Loucy (cell line): ENCODE measurements around the gene TBCB.

Experiments used
- H2AFZ ChIP-seq: fragments of 200-600 bp; sonication (generic); 2 replicates; pipeline ENCODE4 v1.6.0; 2016; ENCODE audit warnings: antibody characterized with exemption, mild to moderate bottlenecking, low read length, moderate library complexity
- H3F3A ChIP-seq: fragments of 200-600 bp; 2 replicates; pipeline ENCODE4 v1.6.0; 2016; ENCODE audit warnings: antibody characterized with exemption, low read depth, mild to moderate bottlenecking
- H3K27me3 ChIP-seq: fragments of 200-600 bp; sonication (generic); 2 replicates; pipeline ENCODE4 v1.6.1; 2014; ENCODE audit warnings: low read length, mild to moderate bottlenecking; ENCODE audit not compliant: insufficient read depth, poor library complexity, severe bottlenecking
- H3K36me3 ChIP-seq: fragments of 200-600 bp; sonication (generic); 2 replicates; pipeline ENCODE4 v1.6.1; 2016; ENCODE audit warnings: low read length; ENCODE audit not compliant: insufficient read depth
- H3K4me1 ChIP-seq: fragments of 200-600 bp; sonication (generic); 2 replicates; pipeline ENCODE4 v1.5.1; 2014; ENCODE audit warnings: low read length, mild to moderate bottlenecking; ENCODE audit not compliant: insufficient read depth, poor library complexity, severe bottlenecking
- H3K4me2 ChIP-seq: fragments of 200-600 bp; sonication (generic); 2 replicates; pipeline ENCODE4 v1.6.0; 2014; ENCODE audit warnings: antibody characterized with exemption, low read length, low read depth, mild to moderate bottlenecking; ENCODE audit not compliant: poor library complexity, severe bottlenecking
- H3K4me3 ChIP-seq: fragments of 200-600 bp; sonication (generic); 2 replicates; pipeline ENCODE4 v1.5.1; 2014; ENCODE audit warnings: low read length, mild to moderate bottlenecking, mixed read lengths; ENCODE audit not compliant: poor library complexity, severe bottlenecking
- H3K79me2 ChIP-seq: fragments of 200-600 bp; sonication (generic); 2 replicates; pipeline ENCODE4 v1.6.1; 2014; ENCODE audit warnings: low read length; ENCODE audit not compliant: insufficient read depth
- H3K9ac ChIP-seq: fragments of 200-600 bp; sonication (generic); 2 replicates; pipeline ENCODE4 v1.6.0; 2014; ENCODE audit warnings: mild to moderate bottlenecking, low read depth, low read length, moderate library complexity; ENCODE audit not compliant: poor library complexity, severe bottlenecking
- H3K9me2 ChIP-seq: fragments of 200-600 bp; sonication (generic); replicated peaks from 2 replicates; pipeline ENCODE4 v1.6.1; 2016; ENCODE audit warnings: low read depth, low read length, mixed read lengths
- H3K9me3 ChIP-seq: fragments of 200-600 bp; sonication (generic); 2 replicates; pipeline ENCODE4 v1.6.1; 2014; ENCODE audit warnings: mild to moderate bottlenecking, antibody characterized with exemption, low read length, low read depth; ENCODE audit not compliant: insufficient read depth
- H4K20me1 ChIP-seq: fragments of 200-600 bp; sonication (generic); 2 replicates; pipeline ENCODE4 v1.6.0; 2014; ENCODE audit warnings: antibody characterized with exemption, low read length, mild to moderate bottlenecking; ENCODE audit not compliant: insufficient read depth, poor library complexity, severe bottlenecking
- CTCF ChIP-seq: fragments of 200-600 bp; sonication (generic); conservative IDR thresholded peaks from 2 replicates; pipeline ENCODE4 v1.5.1; 2014; ENCODE audit warnings: mild to moderate bottlenecking, antibody characterized with exemption, low read length
- EZH2phosphoT487 ChIP-seq: fragments of 200-600 bp; IDR thresholded peaks from 2 replicates; pipeline ENCODE4 v1.6.1; 2018; ENCODE audit warnings: antibody characterized with exemption, mild to moderate bottlenecking, moderate library complexity, borderline replicate concordance

TBCB gene

DNA sequence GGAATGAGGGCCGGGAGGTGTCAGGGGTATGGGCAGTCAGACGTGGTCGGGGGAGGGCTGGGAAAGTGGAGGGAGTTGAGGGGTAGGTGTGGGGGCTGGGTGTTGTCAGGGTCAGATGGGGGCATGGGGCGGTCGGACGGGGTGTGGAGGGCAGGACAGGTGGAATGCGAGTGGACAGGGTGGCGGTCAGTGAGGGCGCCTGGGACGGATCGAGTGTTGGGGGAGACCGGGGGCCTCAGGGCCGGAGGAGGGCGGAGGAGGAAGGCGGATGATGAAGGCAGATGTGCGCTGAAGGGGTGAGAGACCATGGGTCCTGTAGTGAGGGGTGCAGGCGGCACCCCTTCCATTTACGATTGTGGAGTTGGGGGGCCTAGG, 5.7 kb downstream of the TBCB start:
- Histone ChIP-seq H3K4me1 (peaks cover 12% of the 10 kb centered on the region), H3F3A (no peaks in the 10 kb centered on the region), H3K79me2 (peaks cover 17% of the 10 kb centered on the region), H3K36me3 (peaks cover 8% of the 10 kb centered on the region; the same call in 1 of the 2 replicates), H3K27me3 (no peaks in the 10 kb centered on the region), H3K4me2 (no peak overlapping the region), H2AFZ (no peak overlapping the region), H4K20me1 (peaks cover 4% of the 10 kb centered on the region), H3K4me3 (no peak overlapping the region), H3K9ac (no peak overlapping the region), H3K9me3 (no peaks in the 10 kb centered on the region), H3K9me2 (no peaks in the 10 kb centered on the region)
- no peak for TF ChIP-seq EZH2phosphoT487
- TF ChIP-seq CTCF, result no peak

DNA sequence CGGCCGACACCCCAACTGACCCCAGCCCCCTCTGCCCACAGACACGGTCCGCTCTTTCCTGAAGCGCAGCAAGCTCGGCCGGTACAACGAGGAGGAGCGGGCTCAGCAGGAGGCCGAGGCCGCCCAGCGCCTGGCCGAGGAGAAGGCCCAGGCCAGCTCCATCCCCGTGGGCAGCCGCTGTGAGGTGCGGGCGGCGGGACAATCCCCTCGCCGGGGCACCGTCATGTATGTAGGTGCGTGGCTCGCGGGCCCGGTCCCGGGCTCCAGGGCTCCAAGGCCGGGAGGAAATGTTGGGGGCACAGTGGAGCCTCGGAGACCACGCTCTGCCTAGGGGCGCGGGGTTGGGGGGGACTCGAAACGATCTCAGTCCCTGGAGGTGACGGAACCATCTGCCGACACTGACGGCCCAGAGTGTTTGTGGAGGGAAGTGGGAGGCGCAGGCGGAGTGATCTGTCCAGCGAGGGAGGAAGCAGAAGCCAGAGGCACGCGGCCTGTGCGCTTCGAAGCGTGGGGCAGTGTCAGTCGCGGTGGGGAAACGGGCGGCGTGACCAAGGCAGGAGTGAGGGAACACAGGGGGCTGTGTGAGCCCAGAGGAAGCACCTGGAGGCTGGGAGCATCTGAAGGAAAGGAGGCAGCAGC, 6.3 kb downstream of the TBCB start:
- Histone ChIP-seq H4K20me1 (no peaks in the 10 kb centered on the region), H2AFZ (no peak overlapping the region), H3F3A (no peaks in the 10 kb centered on the region), H3K4me2 (no peak overlapping the region), H3K4me1 (peaks cover 6% of the 10 kb centered on the region), H3K4me3 (no peak overlapping the region), H3K36me3 (peaks cover 8% of the 10 kb centered on the region; the same call in 1 of the 2 replicates), H3K27me3 (no peaks in the 10 kb centered on the region), H3K9me2 (no peaks in the 10 kb centered on the region), H3K79me2 (peaks cover 11% of the 10 kb centered on the region; the same call in 1 of the 2 replicates), H3K9ac (no peak overlapping the region), H3K9me3 (no peaks in the 10 kb centered on the region)
- TF ChIP-seq EZH2phosphoT487, result no peak
- TF ChIP-seq CTCF, result no peak

DNA sequence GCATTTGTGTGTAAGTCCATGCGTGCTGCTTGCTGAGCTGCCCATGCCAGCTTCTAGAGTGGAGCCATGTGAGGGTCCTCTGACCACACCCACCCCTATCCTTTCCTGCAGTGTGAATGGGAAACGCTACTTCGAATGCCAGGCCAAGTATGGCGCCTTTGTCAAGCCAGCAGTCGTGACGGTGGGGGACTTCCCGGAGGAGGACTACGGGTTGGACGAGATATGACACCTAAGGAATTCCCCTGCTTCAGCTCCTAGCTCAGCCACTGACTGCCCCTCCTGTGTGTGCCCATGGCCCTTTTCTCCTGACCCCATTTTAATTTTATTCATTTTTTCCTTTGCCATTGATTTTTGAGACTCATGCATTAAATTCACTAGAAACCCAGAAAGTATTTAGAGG, 10.3 kb downstream of the TBCB start:
- TF ChIP-seq EZH2phosphoT487 (no peak), CTCF (no peak)
- H3K4me2 ChIP-seq, result no peak overlapping the region
- H3K9me2 ChIP-seq, result no peaks in the 10 kb centered on the region
- H2AFZ ChIP-seq, result no peak overlapping the region
- H3K4me3 ChIP-seq, result no peak overlapping the region
- peaks cover 7% of the 10 kb centered on the region; the same call in 1 of the 2 replicates for H3F3A ChIP-seq
- no peaks in the 10 kb centered on the region for H3K27me3 ChIP-seq
- H3K4me1 ChIP-seq, result peaks cover 7% of the 10 kb centered on the region
- no peaks in the 10 kb centered on the region for H4K20me1 ChIP-seq
- H3K9me3 ChIP-seq, result no peaks in the 10 kb centered on the region
- no peaks in the 10 kb centered on the region for H3K79me2 ChIP-seq
- no peak overlapping the region for H3K9ac ChIP-seq
- H3K36me3 ChIP-seq, result peaks cover 8% of the 10 kb centered on the region; the same call in 1 of the 2 replicates
